Stimulated activated CD8-positive, alpha-beta memory T cell treated with anti-CD3 and anti-CD28 coated beads, Interleukin-7, amount 100 ng/mL, for 1 hour (primary cell): ENCODE data around the gene CCDC68.

ENCODE experiments used
- DNase-seq, 2 donors: peaks; one replicate each; pipeline ENCODE4 v3.0.0-alpha.2; 2020; ENCODE audit warnings: low read depth in 2 of 2

Gene CCDC68

GRCh38 chr18:54961016-54961423 lies 1.8 kb upstream of the CCDC68 start:
- no peak for DNase-seq

GRCh38 chr18:54960197-54960596 lies 936 bp upstream of the CCDC68 start:
- no peak for DNase-seq

GRCh38 chr18:54957996-54958395 lies 1.3 kb downstream of the CCDC68 start:
- DNase-seq: no peak

GRCh38 chr18:54957296-54957832 lies 1.9 kb downstream of the CCDC68 start:
- DNase-seq: no peak

- no peak for DNase-seq
These were observed 2.8 kb downstream of the CCDC68 start for GRCh38 chr18:54956506-54956905.

GRCh38 chr18:54952026-54952425 lies 7.2 kb downstream of the CCDC68 start:
- no peak for DNase-seq

GRCh38 chr18:54950221-54950620 lies 9.0 kb downstream of the CCDC68 start:
- no peak for DNase-seq

GRCh38 chr18:54949588-54949987 lies 9.7 kb downstream of the CCDC68 start:
- no peak for DNase-seq

- no peak for DNase-seq
These were observed 10.9 kb downstream of the CCDC68 start for GRCh38 chr18:54948350-54948837.

GRCh38 chr18:54947091-54947490 lies 12.2 kb downstream of the CCDC68 start:
- DNase-seq: no peak

GRCh38 chr18:54946149-54946581 lies 13.1 kb downstream of the CCDC68 start:
- peak in 1 of 2 donors; percentile 6 for DNase-seq

GRCh38 chr18:54945576-54946125 lies 13.6 kb downstream of the CCDC68 start:
- no peak for DNase-seq

GRCh38 chr18:54942569-54942968 lies 16.7 kb downstream of the CCDC68 start:
- DNase-seq: no peak

GRCh38 chr18:54942144-54942543 lies 17.1 kb downstream of the CCDC68 start:
- DNase-seq: no peak

- DNase-seq: no peak
These were observed 19.8 kb downstream of the CCDC68 start for GRCh38 chr18:54939361-54939917.

GRCh38 chr18:54938506-54938905 lies 20.8 kb downstream of the CCDC68 start:
- DNase-seq: no peak

- DNase-seq: no peak
These were observed 26.8 kb downstream of the CCDC68 start for GRCh38 chr18:54932472-54932871.

- DNase-seq: no peak
These were observed 28.1 kb downstream of the CCDC68 start for GRCh38 chr18:54931152-54931551.

- no peak for DNase-seq
These were observed 31.0 kb downstream of the CCDC68 start for GRCh38 chr18:54928236-54928635.

- no peak for DNase-seq
These were observed 32.5 kb downstream of the CCDC68 start for GRCh38 chr18:54926593-54927325.

GRCh38 chr18:54924948-54925347 lies 34.3 kb downstream of the CCDC68 start:
- no peak for DNase-seq

- no peak for DNase-seq
These were observed 35.8 kb downstream of the CCDC68 start for GRCh38 chr18:54923339-54923956.
